A549 (cell line): ENCODE measurements around the gene PLCB3. TPM values are rescaled to one million over a fixed set of nuclear protein-coding genes. Genes with fewer than 3 reads are reported as not detected.
A peak's percentile ranks its signal among the peaks of the same experiment; 100 is the strongest.

Experiments used
- ATAC-seq, 2 experiments: fragments of 200-7000 bp in 1 of 2; fragments of >200 bp in 1 of 2; cut with Nextera tagmentation in 1 of 2; cut with Tn5 transposase in 1 of 2; 3 replicates each; pipeline versions ENCODE4 v1.8.0 to v1.9.1; 2018 to 2020; ENCODE audit warnings: mild to moderate bottlenecking in 1 of 2, moderate library complexity in 1 of 2
- CTCF ChIA-PET: fragments of 300-600 bp; sonication (Branson Sonifier 250); formaldehyde crosslinking; extraction: SDS; loops from one replicate; lab custom pipeline; 2021; ENCODE audit warnings: antibody characterized with exemption, inconsistent platforms; lab: Yijun Ruan, JAX
- POLR2A ChIA-PET: fragments of 350-600 bp; formaldehyde crosslinking; extraction: SDS; loops from one replicate; lab custom pipeline; 2021; ENCODE audit warnings: antibody characterized with exemption, inconsistent platforms; lab: Yijun Ruan, JAX
- DNase-seq, 2 experiments: peaks; one replicate each; pipeline versions ENCODE4 v3.0.0 to v3.0.0-alpha.2; 2011 to 2016; ENCODE audit warnings: low read depth in 1 of 2, low spot score in 1 of 2
- FAIRE-seq: peaks from 2 replicates; lab custom pipeline; 2011; peaks lifted over from hg19 to GRCh38; lab: Jason Lieb, UNC
- H3K27ac ChIP-seq, 2 experiments: fragments of >200 bp; sonication (Bioruptor Twin); formaldehyde crosslinking; 3 replicates each; pipeline ENCODE4 v1.5.1; 2016 to 2017
- H3K4me1 ChIP-seq: fragments of >200 bp; sonication (Bioruptor Twin); formaldehyde crosslinking; 3 replicates; pipeline ENCODE4 v1.6.1; 2016
- H3K4me2 ChIP-seq: fragments of >200 bp; sonication (Bioruptor Twin); formaldehyde crosslinking; 3 replicates; pipeline ENCODE4 v1.6.1; 2016
- H3K4me3 ChIP-seq: fragments of >200 bp; sonication (Bioruptor Twin); formaldehyde crosslinking; 3 replicates; pipeline ENCODE4 v1.5.1; 2016
- H3K9me3 ChIP-seq: fragments of >200 bp; sonication (Bioruptor Twin); formaldehyde crosslinking; 3 replicates; pipeline ENCODE4 v1.6.1; 2016
- BCL3 ChIP-seq: fragments of >200 bp; sonication (Bioruptor Twin); formaldehyde crosslinking; IDR thresholded peaks from 3 replicates; pipeline ENCODE4 v1.6.1; 2016
- E2F6 ChIP-seq: IDR thresholded peaks from 2 replicates; pipeline ENCODE4 v1.6.1; 2012; ENCODE audit warnings: low read depth, borderline replicate concordance
- ESRRA ChIP-seq: fragments of 150-350 bp; IDR thresholded peaks from 2 replicates; pipeline ENCODE4 v1.6.1; 2014; ENCODE audit warnings: mild to moderate bottlenecking, low read length, borderline replicate concordance
- FOXS1 ChIP-seq: fragments of 250-450 bp; sonication (Bioruptor Pico); IDR thresholded peaks from 2 replicates; pipeline ENCODE4 v1.5.0; 2020; ENCODE audit warnings: mild to moderate bottlenecking, moderate library complexity
- GATA3 ChIP-seq: IDR thresholded peaks from 2 replicates; pipeline ENCODE4 v1.6.1; 2012; ENCODE audit warnings: borderline replicate concordance
- HOXA7 ChIP-seq: fragments of 250-450 bp; sonication (Bioruptor Pico); IDR thresholded peaks from 2 replicates; pipeline ENCODE4 v1.5.0; 2020; ENCODE audit warnings: mild to moderate bottlenecking, moderate library complexity
- JUN ChIP-seq, 2 experiments: fragments of >200 bp; sonication (Bioruptor Twin); formaldehyde crosslinking; IDR thresholded peaks; 2 replicates in 1 of 2; 3 replicates in 1 of 2; pipeline ENCODE4 v1.6.1; 2016 to 2017
- MAX ChIP-seq: IDR thresholded peaks from 2 replicates; pipeline ENCODE4 v1.6.1; 2012
- NR3C1 ChIP-seq: fragments of >200 bp; sonication (Bioruptor Twin); formaldehyde crosslinking; IDR thresholded peaks from 3 replicates; pipeline ENCODE4 v1.6.1; 2017
- PHF8 ChIP-seq: fragments of 200-600 bp; sonication (generic); IDR thresholded peaks from 2 replicates; pipeline ENCODE4 v1.6.1; 2016; ENCODE audit warnings: low read depth, mild to moderate bottlenecking, antibody characterized with exemption, moderate library complexity, borderline replicate concordance
- POLR2A ChIP-seq: IDR thresholded peaks from 2 replicates; pipeline ENCODE4 v1.6.1; 2012; ENCODE audit warnings: mild to moderate bottlenecking, low read length
- RAD21 ChIP-seq, 2 experiments: fragments of >200 bp in 1 of 2; sonication (Bioruptor Twin) in 1 of 2; formaldehyde crosslinking in 1 of 2; IDR thresholded peaks in 1 of 2; conservative IDR thresholded peaks in 1 of 2; 2 replicates in 1 of 2; 3 replicates in 1 of 2; pipeline ENCODE4 v1.6.1; 2012 to 2018; ENCODE audit warnings: inconsistent platforms in 1 of 2
- RFX5 ChIP-seq: fragments of 450-650 bp; IDR thresholded peaks from 2 replicates; pipeline ENCODE4 v1.7.1; 2014; ENCODE audit warnings: antibody characterized with exemption, mild to moderate bottlenecking, moderate library complexity
- ZNF302 ChIP-seq: fragments of 250-450 bp; sonication (Bioruptor Pico); IDR thresholded peaks from 2 replicates; pipeline ENCODE4 v1.9.0; 2021; ENCODE audit warnings: inconsistent platforms, mild to moderate bottlenecking, moderate library complexity
- WGBS: methylation state at CpG from one replicate; pipeline ENCODE4 v1.1.6; 2017; ENCODE audit errors: missing lambda C conversion rate; 5-methylcytosine and 5-hydroxymethylcytosine counted together
- polyA plus RNA-seq, 4 experiments: library from polyadenylated mRNA; depleted of rRNA in 3 of 4; stranded (reverse); fragments of >200 nt; fragmentation: RNase III in 1 of 4; extraction: RNeasy Plus Mini Kit Qiagen cat#74134 plus additional on column Dnase treatment in 1 of 4; gene quantifications; 2 replicates in 3 of 4; 3 replicates in 1 of 4; pipeline ENCODE4 v1.2.3, GENCODE V29; 2011 to 2017
- TF ChIP-seq, protein P1 (sequence below): fragments of >200 bp; sonication (Bioruptor Twin); formaldehyde crosslinking; IDR thresholded peaks from 3 replicates; pipeline ENCODE4 v1.5.1; 2016

Gene PLCB3
- polyA plus RNA-seq, 2 of the 4 experiments (the other 2 are of a cell fraction) = 8.8 to 21.2 TPM

DNA sequence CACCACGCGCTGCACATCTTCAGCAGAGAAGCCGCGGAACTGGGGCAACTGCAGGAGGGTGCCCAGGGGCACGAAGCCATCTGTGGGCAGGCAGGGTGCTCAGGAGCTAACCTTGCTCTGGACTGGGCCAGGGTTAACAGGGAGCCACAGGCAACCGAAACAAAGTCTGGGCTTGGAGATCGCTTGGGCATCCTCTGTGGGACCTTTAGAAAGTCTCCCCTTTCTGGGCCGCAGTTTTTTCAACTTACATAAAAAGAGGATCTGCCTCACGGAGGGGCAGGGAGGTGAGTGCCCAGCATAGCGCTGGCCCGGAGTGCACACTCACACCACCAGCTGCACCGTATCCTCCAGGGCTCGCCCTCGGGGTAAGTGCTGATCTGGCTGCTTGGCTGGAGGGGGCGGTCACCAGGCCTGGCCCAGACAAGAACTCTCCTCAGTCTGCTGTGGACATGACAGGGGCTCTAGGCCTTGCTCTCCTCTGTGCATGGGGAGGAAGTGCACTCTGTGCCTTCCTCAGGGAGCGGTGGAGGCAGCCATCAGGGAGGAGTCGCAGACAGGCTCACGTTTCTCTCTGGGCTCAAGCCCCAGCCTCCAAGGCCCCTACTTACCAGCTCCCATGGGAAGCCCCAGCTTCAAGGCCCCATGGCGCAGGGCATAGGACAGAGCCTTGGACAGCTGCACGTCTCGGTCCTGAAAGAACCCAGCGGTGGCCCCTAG lies 26.3 kb upstream of the PLCB3 start:
- Histone ChIP-seq H3K4me2 (peak overlapping the region; percentile 100), H3K4me3 (peak overlapping the region; percentile 97), H3K4me1 (peaks cover 30% of the 10 kb centered on the region), H3K27ac (peak overlapping the region; percentile 93 to 99), H3K9me3 (no peaks in the 10 kb centered on the region)
- ATAC-seq (peak in 1 of 2 experiments; percentile 2; a peak in 3 of 6 replicates), FAIRE-seq (no peak), DNase-seq (no peak)
- TF ChIP-seq POLR2A (0 out of 2 replicates have a peak, but pooled peaks have one; percentile 6), NR3C1 (no peak), GATA3 (no peak)
- POLR2A ChIA-PET = interaction anchor here (1.3 to 2.9 kb wide), 2 partner anchors 16 to 40 kb away, joined by 11 to 16 read pairs; partner anchors contain the start of genes FKBP2 and STIP1
- WGBS = 81% methylated on average over 22 of the region's 22 CpGs
- CTCF ChIA-PET = interaction anchor here (1.4 to 19.9 kb wide), 9 partner anchors 8 to 78 kb away, joined by 3 to 254 read pairs (median 10); partner anchors contain the start of genes ESRRA, FERMT3, PLCB3 and STIP1

DNA sequence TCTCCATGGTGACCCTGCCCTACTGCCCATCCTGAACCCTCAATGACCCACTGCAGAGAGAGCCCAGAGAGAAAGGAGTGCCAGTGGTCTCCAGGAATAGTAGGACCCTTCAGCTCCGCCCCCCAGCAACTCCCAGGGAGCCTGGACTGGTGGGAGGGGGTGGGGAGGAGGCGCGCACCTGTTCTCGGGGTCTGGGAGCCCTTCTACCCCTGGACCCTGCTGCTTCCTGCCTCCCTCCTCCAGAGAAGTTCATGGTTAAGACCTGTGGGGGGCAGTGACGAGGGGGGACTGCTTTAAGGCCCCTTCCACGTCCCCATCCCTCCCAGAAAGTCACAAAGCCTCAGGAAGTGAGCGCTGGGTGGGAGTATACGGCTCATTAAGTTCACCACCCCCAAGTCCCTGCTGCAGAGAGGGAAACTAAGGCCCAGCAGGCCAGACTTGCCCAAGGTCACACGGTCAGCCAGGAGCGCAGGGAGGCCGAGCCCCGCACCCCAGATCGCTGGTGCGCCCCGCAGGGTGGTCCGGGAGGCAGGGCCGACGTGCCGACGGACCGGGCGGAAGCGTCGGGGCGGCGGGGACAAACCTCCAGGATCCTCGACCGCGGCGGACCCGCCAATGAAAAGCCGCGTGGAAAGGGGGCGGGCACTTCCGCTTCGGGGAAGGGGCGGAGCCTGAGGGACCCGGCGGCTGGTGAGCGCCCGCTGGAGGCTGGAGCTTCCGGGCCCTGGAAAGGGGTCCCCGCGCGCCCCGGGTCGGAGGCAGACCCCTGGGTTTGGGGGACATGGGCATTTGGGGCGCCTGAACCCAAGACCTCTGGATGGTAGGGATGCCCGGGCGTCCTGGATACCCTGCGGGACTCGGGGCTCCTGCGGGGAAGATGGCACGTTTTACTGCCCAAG lies 25.5 kb upstream of the PLCB3 start, which contains the start of the genes NUDT22 and TRPT1:
TSS of gene NUDT22 (plus strand) at position 667 of the 899 bp plus-strand sequence. CDS start 379 bp downstream, outside the sequence.
TSS of gene TRPT1 (minus strand) at position 579 of the 899 bp plus-strand sequence. CDS start at position 253, 326 bp downstream.
- no peak for FAIRE-seq

More for the DNA sequence above, 25.5 kb upstream of the PLCB3 start, which contains the start of the genes NUDT22 and TRPT1:
- TF ChIP-seq BCL3 (peak; percentile 70; the same call in 2 of the 3 replicates), E2F6 (peak; percentile 61; the same call in 1 of the 2 replicates), ESRRA (peak; percentile 1; the same call in 1 of the 2 replicates), JUN (IDR thresholded peaks at IDR 0.05) (peak; percentile 48 to 74; a peak in 4 of 5 replicates), ZNF302 (CRISPR knock-in tag) (no peak), POLR2A (peak; percentile 67), PHF8 (peak; percentile 68; the same call in 1 of the 2 replicates), MAX (peak; percentile 65; the same call in 1 of the 2 replicates), HOXA7 (no peak), FOXS1 (no peak), RAD21 (conservative IDR thresholded peaks at IDR 0.05 in 1 of 2, IDR thresholded peaks at IDR 0.05 in 1 of 2) (0 out of 5 replicates have a peak, but pooled peaks of 1 of the 2 experiments have one; percentile 14), GATA3 (0 out of 2 replicates have a peak, but pooled peaks have one; percentile 12), RFX5 (0 out of 2 replicates have a peak, but pooled peaks have one; percentile 28)
- TF ChIP-seq, protein P1, sequence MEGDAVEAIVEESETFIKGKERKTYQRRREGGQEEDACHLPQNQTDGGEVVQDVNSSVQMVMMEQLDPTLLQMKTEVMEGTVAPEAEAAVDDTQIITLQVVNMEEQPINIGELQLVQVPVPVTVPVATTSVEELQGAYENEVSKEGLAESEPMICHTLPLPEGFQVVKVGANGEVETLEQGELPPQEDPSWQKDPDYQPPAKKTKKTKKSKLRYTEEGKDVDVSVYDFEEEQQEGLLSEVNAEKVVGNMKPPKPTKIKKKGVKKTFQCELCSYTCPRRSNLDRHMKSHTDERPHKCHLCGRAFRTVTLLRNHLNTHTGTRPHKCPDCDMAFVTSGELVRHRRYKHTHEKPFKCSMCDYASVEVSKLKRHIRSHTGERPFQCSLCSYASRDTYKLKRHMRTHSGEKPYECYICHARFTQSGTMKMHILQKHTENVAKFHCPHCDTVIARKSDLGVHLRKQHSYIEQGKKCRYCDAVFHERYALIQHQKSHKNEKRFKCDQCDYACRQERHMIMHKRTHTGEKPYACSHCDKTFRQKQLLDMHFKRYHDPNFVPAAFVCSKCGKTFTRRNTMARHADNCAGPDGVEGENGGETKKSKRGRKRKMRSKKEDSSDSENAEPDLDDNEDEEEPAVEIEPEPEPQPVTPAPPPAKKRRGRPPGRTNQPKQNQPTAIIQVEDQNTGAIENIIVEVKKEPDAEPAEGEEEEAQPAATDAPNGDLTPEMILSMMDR = peak; percentile 28; the same call in 2 of the 3 replicates
- peaks cover 30% of the 10 kb centered on the region for H3K4me1 ChIP-seq
- H3K4me2 ChIP-seq = peak within 1 kb of the TSS; percentile 100
- ChIA-PET POLR2A (interaction anchor here (0.6 to 2.9 kb wide), 11 partner anchors 13 to 354 kb away, joined by 3 to 16 read pairs (median 4); partner anchors contain the start of genes FKBP2, PPP1R14B, PRDX5 and STIP1), CTCF (interaction anchor here (1.4 to 19.9 kb wide), 9 partner anchors 9 to 77 kb away, joined by 3 to 254 read pairs (median 10); partner anchors contain the start of genes ESRRA, FERMT3 and PLCB3)
- DNase-seq (peak; percentile 80 to 90), ATAC-seq (peak; percentile 77 to 83)
- H3K4me3 ChIP-seq = peak within 1 kb of the TSS; percentile 97
- no peaks in the 10 kb centered on the region for H3K9me3 ChIP-seq
- WGBS = 2% methylated on average over 17 of the region's 54 CpGs
- H3K27ac ChIP-seq = peak within 1 kb of the TSS; percentile 93 to 99
